Body of pancreas (tissue), 4 donors: ENCODE data around the gene ACVR1. TPM values are rescaled to one million over a fixed set of nuclear protein-coding genes. Genes with fewer than 3 reads are reported as not detected.

Source experiments
- ATAC-seq: fragments of 150-250 bp; one replicate; pipeline ENCODE4 v1.9.1; 2016
- DNase-seq, 4 donors: peaks; one replicate each; pipeline ENCODE4 v3.0.0-alpha.2; 2019
- H3K27ac ChIP-seq, 4 donors: fragments of 200-600 bp; sonication (generic); 1 replicate in 3 of 4; 2 replicates in 1 of 4; pipeline versions ENCODE4 v1.5.1 to v1.6.1; 2016 to 2019; ENCODE audit warnings: mild to moderate bottlenecking in 1 of 4, mixed read lengths in 1 of 4, moderate library complexity in 1 of 4
- H3K27me3 ChIP-seq, 2 donors: fragments of 200-600 bp; sonication (generic); one replicate each; pipeline ENCODE4 v1.6.0; 2016; ENCODE audit warnings: mild to moderate bottlenecking in 1 of 2
- H3K36me3 ChIP-seq, 2 donors: fragments of 200-600 bp; sonication (generic); replicated peaks in 1 of 2; 2 replicates each; pipeline ENCODE4 v1.5.1; 2016; ENCODE audit warnings: low read depth in 2 of 2; ENCODE audit not compliant: insufficient read depth in 1 of 2
- H3K4me1 ChIP-seq: fragments of 200-600 bp; sonication (generic); one replicate; pipeline ENCODE4 v1.6.0; 2016
- H3K4me3 ChIP-seq, 2 donors: fragments of 200-600 bp; sonication (generic); 1 replicate in 1 of 2; 2 replicates in 1 of 2; pipeline ENCODE4 v1.5.1; 2016 to 2019
- H3K9me3 ChIP-seq, 3 donors: fragments of 200-600 bp; sonication (generic); 1 replicate in 2 of 3; 2 replicates in 1 of 3; pipeline ENCODE4 v1.5.1; 2016
- CTCF ChIP-seq, 7 experiments: fragments of 450-650 bp in 4 of 7; fragments of 200-600 bp in 3 of 7; sonication (generic) in 3 of 7; IDR thresholded peaks; one replicate each; pipeline ENCODE4 v1.5.1; 2016 to 2019; ENCODE audit warnings: antibody characterized with exemption in 7 of 7
- POLR2A ChIP-seq, 3 donors: fragments of 450-650 bp; IDR thresholded peaks; one replicate each; pipeline ENCODE4 v1.6.1; 2016; ENCODE audit warnings: antibody characterized with exemption in 3 of 3, mild to moderate bottlenecking in 2 of 3
- WGBS, 2 donors: methylation state at CpG; one replicate each; pipeline ENCODE4 v1.1.5; 2017; 5-methylcytosine and 5-hydroxymethylcytosine counted together
- intact Hi-C: fragments of 100-400 bp; cut with DNase I; formaldehyde crosslinking; loops from one replicate; pipeline ENCODE4 v1.15.1; 2023
- total RNA-seq, 2 donors: library from RNA; depleted of rRNA; stranded (reverse); fragments of >200 nt; gene quantifications; one replicate each; pipeline ENCODE4 v1.1.0, GENCODE V29; 2016

ACVR1 gene
- total RNA-seq, 2 donors from 2014 or later: 14.0 to 18.5 TPM

- no peak for ATAC-seq
- H3K27ac ChIP-seq: no peak overlapping the region
- H3K27me3 ChIP-seq: no peaks in the 10 kb centered on the region
- H3K4me3 ChIP-seq: no peak overlapping the region
- no peaks in the 10 kb centered on the region for H3K9me3 ChIP-seq
- intact Hi-C loops: no loop called here
- TF ChIP-seq POLR2A (IDR thresholded peaks at IDR 0.05) (no peak), CTCF (IDR thresholded peaks at IDR 0.05) (no peak)
- DNase-seq: no peak
- no peaks in the 10 kb centered on the region for H3K36me3 ChIP-seq
- 66 to 73% methylated on average over 3 of the region's 3 CpGs for WGBS, 2 donors
- H3K4me1 ChIP-seq: peaks cover 15% of the 10 kb centered on the region
These were observed 128.8 kb downstream of the ACVR1 start for GRCh38 chr2:157747280-157747679.

GRCh38 chr2:157746234-157746950, 129.7 kb downstream of the ACVR1 start:
- ATAC-seq (no peak), DNase-seq (no peak)
- Histone ChIP-seq H3K4me1 (peaks cover 12% of the 10 kb centered on the region), H3K27me3 (no peaks in the 10 kb centered on the region), H3K36me3 (no peaks in the 10 kb centered on the region), H3K27ac (no peak overlapping the region), H3K4me3 (no peak overlapping the region), H3K9me3 (no peaks in the 10 kb centered on the region)
- intact Hi-C loops: no loop called here
- 97% methylated on average over 12 of the region's 12 CpGs for WGBS, 2 donors
- no peak for TF ChIP-seq POLR2A (IDR thresholded peaks at IDR 0.05)

GRCh38 chr2:157744571-157745076, 131.5 kb downstream of the ACVR1 start:
- no peak overlapping the region for H3K27ac ChIP-seq
- no peaks in the 10 kb centered on the region for H3K27me3 ChIP-seq
- H3K9me3 ChIP-seq: no peaks in the 10 kb centered on the region
- WGBS, 2 donors: 94 to 97% methylated on average over 6 of the region's 6 CpGs
- no peak overlapping the region for H3K4me3 ChIP-seq
- intact Hi-C loops: no loop called here
- ATAC-seq (no peak), DNase-seq (no peak)
- peaks cover 5% of the 10 kb centered on the region for H3K4me1 ChIP-seq
- TF ChIP-seq POLR2A (IDR thresholded peaks at IDR 0.05): no peak
- TF ChIP-seq CTCF (IDR thresholded peaks at IDR 0.05): no peak
- no peaks in the 10 kb centered on the region for H3K36me3 ChIP-seq

- ATAC-seq: no peak
- 91 to 98% methylated on average over 2 of the region's 2 CpGs for WGBS, 2 donors
- DNase-seq: no peak
- Histone ChIP-seq H3K27ac (no peak overlapping the region), H3K27me3 (no peaks in the 10 kb centered on the region), H3K4me3 (no peak overlapping the region), H3K4me1 (peaks cover 5% of the 10 kb centered on the region), H3K36me3 (no peaks in the 10 kb centered on the region), H3K9me3 (no peaks in the 10 kb centered on the region)
- intact Hi-C loops: no loop called here
- TF ChIP-seq CTCF (IDR thresholded peaks at IDR 0.05): no peak
- TF ChIP-seq POLR2A (IDR thresholded peaks at IDR 0.05): no peak
These were observed 133.1 kb downstream of the ACVR1 start for GRCh38 chr2:157743051-157743450.

- no peak overlapping the region for H3K27ac ChIP-seq
- DNase-seq: no peak
- no peak for ATAC-seq
- H3K4me1 ChIP-seq: no peaks in the 10 kb centered on the region
- peaks cover 2 to 8% of the 10 kb centered on the region in 2 donors for H3K36me3 ChIP-seq
- H3K27me3 ChIP-seq: no peaks in the 10 kb centered on the region
- intact Hi-C loops: no loop called here
- WGBS, 2 donors: 92 to 93% methylated on average over 14 of the region's 14 CpGs
- TF ChIP-seq POLR2A (IDR thresholded peaks at IDR 0.05) (no peak), CTCF (IDR thresholded peaks at IDR 0.05) (no peak)
- no peaks in the 10 kb centered on the region for H3K9me3 ChIP-seq
- no peak overlapping the region for H3K4me3 ChIP-seq
These were observed 134.2 kb downstream of the ACVR1 start for GRCh38 chr2:157741819-157742484.
